HEK293 (cell line): ENCODE results near the gene ZNF775.

ENCODE experiments used
- GLIS1 ChIP-seq: fragments of 450-650 bp; formaldehyde crosslinking; IDR thresholded peaks from 2 replicates; pipeline ENCODE4 v1.5.1; 2016; ENCODE audit warnings: missing biosample characterization, missing genetic modification characterization
- GLIS2 ChIP-seq: fragments of 450-650 bp; formaldehyde crosslinking; IDR thresholded peaks from 2 replicates; pipeline ENCODE4 v1.5.1; 2016; ENCODE audit warnings: missing biosample characterization, missing genetic modification characterization
- PATZ1 ChIP-seq: fragments of 450-650 bp; formaldehyde crosslinking; IDR thresholded peaks from 2 replicates; pipeline ENCODE4 v1.5.1; 2016; ENCODE audit warnings: missing biosample characterization, missing genetic modification characterization
- ZBTB17 ChIP-seq: fragments of 450-650 bp; formaldehyde crosslinking; IDR thresholded peaks from 2 replicates; pipeline ENCODE4 v1.5.1; 2016; ENCODE audit warnings: missing biosample characterization, missing genetic modification characterization
- ZBTB7A ChIP-seq: fragments of 450-650 bp; formaldehyde crosslinking; IDR thresholded peaks from 2 replicates; pipeline ENCODE4 v1.5.1; 2016; ENCODE audit warnings: low read depth, missing biosample characterization, missing genetic modification characterization
- ZFHX2 ChIP-seq: fragments of 450-650 bp; formaldehyde crosslinking; conservative IDR thresholded peaks from 2 replicates; pipeline ENCODE4 v1.5.1; 2016; ENCODE audit warnings: missing biosample characterization, missing genetic modification characterization
- ZIC2 ChIP-seq: fragments of 450-650 bp; formaldehyde crosslinking; IDR thresholded peaks from 2 replicates; pipeline ENCODE4 v1.5.1; 2016; ENCODE audit warnings: missing biosample characterization, missing genetic modification characterization
- ZNF146 ChIP-seq: fragments of 450-650 bp; formaldehyde crosslinking; IDR thresholded peaks from 2 replicates; pipeline ENCODE4 v1.5.1; 2016; ENCODE audit warnings: missing biosample characterization, missing genetic modification characterization
- ZNF2 ChIP-seq: fragments of 450-650 bp; formaldehyde crosslinking; IDR thresholded peaks from 2 replicates; pipeline ENCODE4 v1.5.1; 2016; ENCODE audit warnings: missing biosample characterization, missing genetic modification characterization
- ZNF292 ChIP-seq: fragments of 450-650 bp; formaldehyde crosslinking; IDR thresholded peaks from 2 replicates; pipeline ENCODE4 v1.5.1; 2016; ENCODE audit warnings: low read depth, missing biosample characterization, missing genetic modification characterization, borderline replicate concordance
- ZNF324 ChIP-seq: fragments of 450-650 bp; formaldehyde crosslinking; IDR thresholded peaks from 2 replicates; pipeline ENCODE4 v1.5.1; 2016; ENCODE audit warnings: missing biosample characterization, missing genetic modification characterization
- ZNF341 ChIP-seq: fragments of 450-650 bp; formaldehyde crosslinking; IDR thresholded peaks from 2 replicates; pipeline ENCODE4; 2016; ENCODE audit warnings: low read depth, missing biosample characterization, missing genetic modification characterization
- ZNF394 ChIP-seq: fragments of 450-650 bp; formaldehyde crosslinking; IDR thresholded peaks from 2 replicates; pipeline ENCODE4 v1.5.1; 2016; ENCODE audit warnings: missing biosample characterization, missing genetic modification characterization, mild to moderate bottlenecking, moderate library complexity, borderline replicate concordance
- ZNF423 ChIP-seq: fragments of 450-650 bp; formaldehyde crosslinking; IDR thresholded peaks from 2 replicates; pipeline ENCODE4 v1.5.1; 2016; ENCODE audit warnings: missing biosample characterization, missing genetic modification characterization
- ZNF501 ChIP-seq: fragments of 450-650 bp; formaldehyde crosslinking; IDR thresholded peaks from 2 replicates; pipeline ENCODE4 v1.5.1; 2016; ENCODE audit warnings: missing biosample characterization, missing genetic modification characterization
- ZNF600 ChIP-seq: fragments of 450-650 bp; formaldehyde crosslinking; IDR thresholded peaks from 2 replicates; pipeline ENCODE4 v1.5.1; 2016; ENCODE audit warnings: missing biosample characterization, missing genetic modification characterization
- ZNF610 ChIP-seq: fragments of 450-650 bp; formaldehyde crosslinking; IDR thresholded peaks from 2 replicates; pipeline ENCODE4 v1.5.1; 2016; ENCODE audit warnings: missing biosample characterization, missing genetic modification characterization, borderline replicate concordance
- ZNF629 ChIP-seq: fragments of 450-650 bp; formaldehyde crosslinking; IDR thresholded peaks from 2 replicates; pipeline ENCODE4 v1.5.1; 2017; ENCODE audit warnings: missing biosample characterization, missing genetic modification characterization
- ZNF660 ChIP-seq: fragments of 450-650 bp; IDR thresholded peaks from 2 replicates; pipeline ENCODE4 v1.5.1; 2018; ENCODE audit warnings: missing biosample characterization, mild to moderate bottlenecking, missing genetic modification characterization
- ZNF76 ChIP-seq: fragments of 450-650 bp; formaldehyde crosslinking; IDR thresholded peaks from 2 replicates; pipeline ENCODE4; 2016; ENCODE audit warnings: low read depth, missing biosample characterization, missing genetic modification characterization, borderline replicate concordance
- ZNF837 ChIP-seq: fragments of 450-650 bp; formaldehyde crosslinking; IDR thresholded peaks from 2 replicates; pipeline ENCODE4 v1.5.1; 2016; ENCODE audit warnings: missing biosample characterization, missing genetic modification characterization
- ZXDB ChIP-seq: fragments of 450-650 bp; formaldehyde crosslinking; IDR thresholded peaks from 2 replicates; pipeline ENCODE4 v1.5.1; 2016; ENCODE audit warnings: missing biosample characterization, missing genetic modification characterization
- TF ChIP-seq, protein P1 (sequence below): fragments of 450-650 bp; formaldehyde crosslinking; IDR thresholded peaks from 2 replicates; pipeline ENCODE4 v1.5.1; 2016; ENCODE audit warnings: missing biosample characterization, missing genetic modification characterization
- TF ChIP-seq, protein P2 (sequence below): fragments of 450-650 bp; formaldehyde crosslinking; IDR thresholded peaks from 2 replicates; pipeline ENCODE4 v1.5.1; 2016; ENCODE audit warnings: missing biosample characterization, missing genetic modification characterization
- TF ChIP-seq, protein P3 (sequence below): fragments of 450-650 bp; formaldehyde crosslinking; conservative IDR thresholded peaks from 2 replicates; pipeline ENCODE4 v1.5.1; 2016; ENCODE audit warnings: low read depth, missing biosample characterization, missing genetic modification characterization
- TF ChIP-seq, protein P4 (sequence below): fragments of 450-650 bp; formaldehyde crosslinking; IDR thresholded peaks from 2 replicates; pipeline ENCODE4 v1.5.1; 2016; ENCODE audit warnings: missing biosample characterization, missing genetic modification characterization

The ZNF775 gene

GRCh38 chr7:150368884-150369747, 10.0 kb upstream of the ZNF775 start (continued):
- TF ChIP-seq, protein P1, sequence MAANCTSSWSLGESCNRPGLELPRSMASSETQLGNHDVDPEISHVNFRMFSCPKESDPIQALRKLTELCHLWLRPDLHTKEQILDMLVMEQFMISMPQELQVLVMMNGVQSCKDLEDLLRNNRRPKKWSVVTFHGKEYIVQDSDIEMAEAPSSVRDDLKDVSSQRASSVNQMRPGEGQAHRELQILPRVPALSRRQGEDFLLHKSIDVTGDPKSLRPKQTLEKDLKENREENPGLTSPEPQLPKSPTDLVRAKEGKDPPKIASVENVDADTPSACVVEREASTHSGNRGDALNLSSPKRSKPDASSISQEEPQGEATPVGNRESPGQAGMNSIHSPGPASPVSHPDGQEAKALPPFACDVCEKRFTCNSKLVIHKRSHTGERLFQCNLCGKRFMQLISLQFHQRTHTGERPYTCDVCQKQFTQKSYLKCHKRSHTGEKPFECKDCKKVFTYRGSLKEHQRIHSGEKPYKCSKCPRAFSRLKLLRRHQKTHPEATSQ, result no peak
- TF ChIP-seq ZNF501 (tag by site-specific recombination) (peak; percentile 32; the same call in 1 of the 2 replicates), ZNF660 (tag by site-specific recombination) (no peak), PATZ1 (tag by site-specific recombination) (peak; percentile 63), ZFHX2 (tag by site-specific recombination) (peak; percentile 74), GLIS2 (tag by site-specific recombination) (peak; percentile 81), ZNF292 (tag by site-specific recombination) (no peak), ZXDB (tag by site-specific recombination) (peak; percentile 59), ZNF610 (0 out of 2 replicates have a peak, but pooled peaks have one; percentile 38), ZNF423 (tag by site-specific recombination) (peak; percentile 37; the same call in 1 of the 2 replicates), ZNF324 (tag by site-specific recombination) (no peak), ZBTB7A (tag by site-specific recombination) (0 out of 2 replicates have a peak, but pooled peaks have one; percentile 7), ZNF600 (0 out of 2 replicates have a peak, but pooled peaks have one; percentile 31), ZNF394 (peak; percentile 35; the same call in 1 of the 2 replicates), ZBTB17 (peak; percentile 69; the same call in 1 of the 2 replicates), ZNF837 (tag by site-specific recombination) (no peak), ZNF76 (tag by site-specific recombination) (peak; percentile 88), ZNF146 (tag by site-specific recombination) (peak; percentile 23; the same call in 1 of the 2 replicates), ZNF629 (tag by site-specific recombination) (peak; percentile 16; the same call in 1 of the 2 replicates), ZNF341 (tag by site-specific recombination) (peak; percentile 76), GLIS1 (tag by site-specific recombination) (peak; percentile 17; the same call in 1 of the 2 replicates), ZNF2 (tag by site-specific recombination) (peak; percentile 34; the same call in 1 of the 2 replicates), ZIC2 (peak; percentile 66)
- TF ChIP-seq, protein P2, sequence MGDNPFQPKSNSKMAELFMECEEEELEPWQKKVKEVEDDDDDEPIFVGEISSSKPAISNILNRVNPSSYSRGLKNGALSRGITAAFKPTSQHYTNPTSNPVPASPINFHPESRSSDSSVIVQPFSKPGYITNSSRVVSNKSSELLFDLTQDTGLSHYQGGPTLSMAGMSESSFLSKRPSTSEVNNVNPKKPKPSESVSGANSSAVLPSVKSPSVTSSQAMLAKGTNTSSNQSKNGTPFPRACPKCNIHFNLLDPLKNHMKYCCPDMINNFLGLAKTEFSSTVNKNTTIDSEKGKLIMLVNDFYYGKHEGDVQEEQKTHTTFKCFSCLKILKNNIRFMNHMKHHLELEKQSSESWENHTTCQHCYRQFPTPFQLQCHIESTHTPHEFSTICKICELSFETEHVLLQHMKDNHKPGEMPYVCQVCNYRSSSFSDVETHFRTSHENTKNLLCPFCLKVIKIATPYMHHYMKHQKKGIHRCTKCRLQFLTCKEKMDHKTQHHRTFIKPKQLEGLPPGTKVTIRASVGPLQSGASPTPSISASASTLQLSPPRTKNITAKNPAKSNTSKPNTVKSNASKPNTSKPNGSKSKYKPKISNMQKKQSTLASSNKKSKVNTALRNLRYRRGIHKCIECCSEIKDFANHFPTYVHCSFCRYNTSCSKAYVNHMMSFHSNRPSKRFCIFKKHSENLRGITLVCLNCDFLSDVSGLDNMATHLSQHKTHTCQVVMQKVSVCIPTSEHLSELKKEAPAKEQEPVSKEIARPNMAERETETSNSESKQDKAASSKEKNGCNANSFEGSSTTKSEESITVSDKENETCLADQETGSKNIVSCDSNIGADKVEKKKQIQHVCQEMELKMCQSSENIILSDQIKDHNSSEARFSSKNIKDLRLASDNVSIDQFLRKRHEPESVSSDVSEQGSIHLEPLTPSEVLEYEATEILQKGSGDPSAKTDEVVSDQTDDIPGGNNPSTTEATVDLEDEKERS (tag by site-specific recombination), result no peak
- TF ChIP-seq, protein P3, sequence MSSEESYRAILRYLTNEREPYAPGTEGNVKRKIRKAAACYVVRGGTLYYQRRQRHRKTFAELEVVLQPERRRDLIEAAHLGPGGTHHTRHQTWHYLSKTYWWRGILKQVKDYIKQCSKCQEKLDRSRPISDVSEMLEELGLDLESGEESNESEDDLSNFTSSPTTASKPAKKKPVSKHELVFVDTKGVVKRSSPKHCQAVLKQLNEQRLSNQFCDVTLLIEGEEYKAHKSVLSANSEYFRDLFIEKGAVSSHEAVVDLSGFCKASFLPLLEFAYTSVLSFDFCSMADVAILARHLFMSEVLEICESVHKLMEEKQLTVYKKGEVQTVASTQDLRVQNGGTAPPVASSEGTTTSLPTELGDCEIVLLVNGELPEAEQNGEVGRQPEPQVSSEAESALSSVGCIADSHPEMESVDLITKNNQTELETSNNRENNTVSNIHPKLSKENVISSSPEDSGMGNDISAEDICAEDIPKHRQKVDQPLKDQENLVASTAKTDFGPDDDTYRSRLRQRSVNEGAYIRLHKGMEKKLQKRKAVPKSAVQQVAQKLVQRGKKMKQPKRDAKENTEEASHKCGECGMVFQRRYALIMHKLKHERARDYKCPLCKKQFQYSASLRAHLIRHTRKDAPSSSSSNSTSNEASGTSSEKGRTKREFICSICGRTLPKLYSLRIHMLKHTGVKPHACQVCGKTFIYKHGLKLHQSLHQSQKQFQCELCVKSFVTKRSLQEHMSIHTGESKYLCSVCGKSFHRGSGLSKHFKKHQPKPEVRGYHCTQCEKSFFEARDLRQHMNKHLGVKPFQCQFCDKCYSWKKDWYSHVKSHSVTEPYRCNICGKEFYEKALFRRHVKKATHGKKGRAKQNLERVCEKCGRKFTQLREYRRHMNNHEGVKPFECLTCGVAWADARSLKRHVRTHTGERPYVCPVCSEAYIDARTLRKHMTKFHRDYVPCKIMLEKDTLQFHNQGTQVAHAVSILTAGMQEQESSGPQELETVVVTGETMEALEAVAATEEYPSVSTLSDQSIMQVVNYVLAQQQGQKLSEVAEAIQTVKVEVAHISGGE (tag by site-specific recombination), result 0 out of 2 replicates have a peak, but pooled peaks have one; percentile 19
- TF ChIP-seq, protein P4, sequence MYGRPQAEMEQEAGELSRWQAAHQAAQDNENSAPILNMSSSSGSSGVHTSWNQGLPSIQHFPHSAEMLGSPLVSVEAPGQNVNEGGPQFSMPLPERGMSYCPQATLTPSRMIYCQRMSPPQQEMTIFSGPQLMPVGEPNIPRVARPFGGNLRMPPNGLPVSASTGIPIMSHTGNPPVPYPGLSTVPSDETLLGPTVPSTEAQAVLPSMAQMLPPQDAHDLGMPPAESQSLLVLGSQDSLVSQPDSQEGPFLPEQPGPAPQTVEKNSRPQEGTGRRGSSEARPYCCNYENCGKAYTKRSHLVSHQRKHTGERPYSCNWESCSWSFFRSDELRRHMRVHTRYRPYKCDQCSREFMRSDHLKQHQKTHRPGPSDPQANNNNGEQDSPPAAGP, result 0 out of 2 replicates have a peak, but pooled peaks have one; percentile 15
